ENCODE results near the gene ITFG1.

- TF ChIP-seq, protein P1, sequence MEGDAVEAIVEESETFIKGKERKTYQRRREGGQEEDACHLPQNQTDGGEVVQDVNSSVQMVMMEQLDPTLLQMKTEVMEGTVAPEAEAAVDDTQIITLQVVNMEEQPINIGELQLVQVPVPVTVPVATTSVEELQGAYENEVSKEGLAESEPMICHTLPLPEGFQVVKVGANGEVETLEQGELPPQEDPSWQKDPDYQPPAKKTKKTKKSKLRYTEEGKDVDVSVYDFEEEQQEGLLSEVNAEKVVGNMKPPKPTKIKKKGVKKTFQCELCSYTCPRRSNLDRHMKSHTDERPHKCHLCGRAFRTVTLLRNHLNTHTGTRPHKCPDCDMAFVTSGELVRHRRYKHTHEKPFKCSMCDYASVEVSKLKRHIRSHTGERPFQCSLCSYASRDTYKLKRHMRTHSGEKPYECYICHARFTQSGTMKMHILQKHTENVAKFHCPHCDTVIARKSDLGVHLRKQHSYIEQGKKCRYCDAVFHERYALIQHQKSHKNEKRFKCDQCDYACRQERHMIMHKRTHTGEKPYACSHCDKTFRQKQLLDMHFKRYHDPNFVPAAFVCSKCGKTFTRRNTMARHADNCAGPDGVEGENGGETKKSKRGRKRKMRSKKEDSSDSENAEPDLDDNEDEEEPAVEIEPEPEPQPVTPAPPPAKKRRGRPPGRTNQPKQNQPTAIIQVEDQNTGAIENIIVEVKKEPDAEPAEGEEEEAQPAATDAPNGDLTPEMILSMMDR (IDR thresholded peaks at IDR 0.05): no peak
- TF ChIP-seq POLR2AphosphoS5 (IDR thresholded peaks at IDR 0.05): no peak
- TF ChIP-seq POLR2A (IDR thresholded peaks at IDR 0.05): no peak
Measured at GRCh38 chr16:47413041-47413440, 47.8 kb downstream of the ITFG1 start.

Measured in suprapubic skin (tissue), 4 donors.